Breast epithelium (tissue), 3 donors: ENCODE measurements around the gene MICA.

Experiments
- CTCF ChIP-seq, 3 donors: fragments of 450-650 bp; IDR thresholded peaks; one replicate each; pipeline ENCODE4 v1.5.1; 2016 to 2017; ENCODE audit warnings: antibody characterized with exemption in 3 of 3, mild to moderate bottlenecking in 3 of 3, moderate library complexity in 3 of 3
- POLR2A ChIP-seq: fragments of 450-650 bp; IDR thresholded peaks from one replicate; pipeline ENCODE4 v1.6.1; 2016; ENCODE audit warnings: antibody characterized with exemption, mild to moderate bottlenecking, moderate library complexity
- POLR2AphosphoS5 ChIP-seq, 3 donors: sonication (generic); formaldehyde crosslinking; IDR thresholded peaks; one replicate each; pipeline ENCODE4 v1.6.1; 2017; ENCODE audit warnings: antibody characterized with exemption in 3 of 3

- no peak for TF ChIP-seq CTCF (IDR thresholded peaks at IDR 0.05)
- no peak for TF ChIP-seq POLR2A
- no peak for TF ChIP-seq POLR2AphosphoS5 (IDR thresholded peaks at IDR 0.05)
Observed at GRCh38 chr6:31393932-31394331, 9.5 kb upstream of the MICA start.
